Brain microvascular endothelial cell (primary cell): ENCODE measurements around the gene DNAH6.
"Not testable (repeated sequence)": the region's sequence is repeated elsewhere in the genome, so short reads cannot be mapped to it uniquely, and the experiment has no call there.

ENCODE experiments used
- DNase-seq: peaks from one replicate; pipeline ENCODE4 v3.0.0-alpha.2; 2020
- H3K27ac ChIP-seq: fragments of 250-450 bp; sonication (Bioruptor Pico); 2 replicates; pipeline ENCODE4 v1.5.1; 2020; ENCODE audit warnings: mild to moderate bottlenecking, moderate library complexity
- H3K27me3 ChIP-seq: fragments of 250-450 bp; sonication (Bioruptor Pico); replicated peaks from 2 replicates; pipeline ENCODE4 v1.5.1; 2020; ENCODE audit warnings: mild to moderate bottlenecking
- H3K36me3 ChIP-seq: fragments of 250-450 bp; sonication (Bioruptor Pico); replicated peaks from 2 replicates; pipeline ENCODE4 v1.5.1; 2020; ENCODE audit warnings: mild to moderate bottlenecking
- H3K4me3 ChIP-seq: 2 replicates; pipeline ENCODE4 v1.5.1; 2011; ENCODE audit warnings: low read depth, mild to moderate bottlenecking, control low read depth, low read length, moderate library complexity
- in situ Hi-C: cut with HindIII; loops from 2 replicates; pipeline ENCODE4 v1.10.0; 2017; ENCODE audit warnings: low sequenced_read_pairs, low pct_ligation_motif_present
- TF ChIP-seq, protein P1 (sequence below): IDR thresholded peaks from 2 replicates; pipeline ENCODE4 v1.5.1; 2011; ENCODE audit warnings: low read depth, mild to moderate bottlenecking, moderate library complexity, low read length, control low read depth, inconsistent platforms; ENCODE audit errors: missing control alignments

DNAH6 gene

GRCh38 chr2:84537251-84537650, 21.0 kb downstream of the DNAH6 start:
- Histone ChIP-seq H3K4me3 (no peak overlapping the region), H3K36me3 (no peaks in the 10 kb centered on the region), H3K27me3 (no peaks in the 10 kb centered on the region), H3K27ac (no peak overlapping the region)
- in situ Hi-C loops: no loop called here
- TF ChIP-seq, protein P1, sequence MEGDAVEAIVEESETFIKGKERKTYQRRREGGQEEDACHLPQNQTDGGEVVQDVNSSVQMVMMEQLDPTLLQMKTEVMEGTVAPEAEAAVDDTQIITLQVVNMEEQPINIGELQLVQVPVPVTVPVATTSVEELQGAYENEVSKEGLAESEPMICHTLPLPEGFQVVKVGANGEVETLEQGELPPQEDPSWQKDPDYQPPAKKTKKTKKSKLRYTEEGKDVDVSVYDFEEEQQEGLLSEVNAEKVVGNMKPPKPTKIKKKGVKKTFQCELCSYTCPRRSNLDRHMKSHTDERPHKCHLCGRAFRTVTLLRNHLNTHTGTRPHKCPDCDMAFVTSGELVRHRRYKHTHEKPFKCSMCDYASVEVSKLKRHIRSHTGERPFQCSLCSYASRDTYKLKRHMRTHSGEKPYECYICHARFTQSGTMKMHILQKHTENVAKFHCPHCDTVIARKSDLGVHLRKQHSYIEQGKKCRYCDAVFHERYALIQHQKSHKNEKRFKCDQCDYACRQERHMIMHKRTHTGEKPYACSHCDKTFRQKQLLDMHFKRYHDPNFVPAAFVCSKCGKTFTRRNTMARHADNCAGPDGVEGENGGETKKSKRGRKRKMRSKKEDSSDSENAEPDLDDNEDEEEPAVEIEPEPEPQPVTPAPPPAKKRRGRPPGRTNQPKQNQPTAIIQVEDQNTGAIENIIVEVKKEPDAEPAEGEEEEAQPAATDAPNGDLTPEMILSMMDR: no peak
- DNase-seq: no peak

DNA sequence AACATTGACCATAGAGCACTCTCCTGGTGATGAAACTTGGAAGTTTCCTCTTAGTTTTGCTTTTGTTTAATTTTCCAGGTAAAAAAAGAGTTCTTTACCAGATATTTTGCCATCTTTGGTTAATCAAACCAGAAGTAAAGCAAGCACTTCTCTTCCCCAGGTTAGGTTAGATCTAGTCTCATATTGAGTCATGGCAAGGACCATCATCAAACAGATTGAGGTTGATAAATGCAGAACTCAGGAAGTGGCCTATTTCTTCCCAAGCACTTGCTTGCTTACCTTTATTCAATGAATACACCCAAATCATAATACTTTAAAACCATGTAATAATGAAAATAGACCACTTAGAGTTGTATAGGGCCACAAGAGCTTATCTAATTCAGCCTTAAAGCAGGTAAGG, 23.4 kb downstream of the DNAH6 start:
- Histone ChIP-seq H3K4me3 (no peak overlapping the region), H3K27me3 (no peaks in the 10 kb centered on the region), H3K27ac (no peak overlapping the region), H3K36me3 (no peaks in the 10 kb centered on the region)
- in situ Hi-C loops: no loop called here
- DNase-seq: no peak
- TF ChIP-seq, protein P1: no peak

- TF ChIP-seq, protein P1: no peak
- Histone ChIP-seq H3K36me3 (no peaks in the 10 kb centered on the region), H3K27ac (no peak overlapping the region), H3K4me3 (no peak overlapping the region), H3K27me3 (no peaks in the 10 kb centered on the region)
- in situ Hi-C loops: no loop called here
- DNase-seq: no peak
Observed at GRCh38 chr2:84545005-84545404, 28.7 kb downstream of the DNAH6 start.

DNA sequence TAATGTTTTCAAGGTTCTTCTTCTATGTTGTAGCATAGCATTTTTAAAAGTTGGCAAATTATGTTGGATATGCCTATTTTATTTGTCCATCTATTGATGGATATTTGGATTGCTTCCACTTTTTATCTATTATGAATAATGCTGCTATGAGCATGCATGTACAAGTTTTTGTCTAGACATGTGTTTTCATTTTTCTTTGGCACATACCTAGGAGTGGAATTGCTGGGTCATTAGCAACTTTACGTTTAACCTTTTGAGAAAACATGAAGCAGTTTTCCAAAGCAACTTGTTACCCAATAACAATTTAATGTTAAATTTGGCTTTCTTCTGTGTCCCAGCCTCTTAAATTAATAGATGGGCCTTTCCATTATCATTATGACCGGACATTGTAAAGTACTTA, 30.3 kb downstream of the DNAH6 start:
- DNase-seq: no peak
- no peak overlapping the region for H3K4me3 ChIP-seq
- H3K36me3 ChIP-seq: no peaks in the 10 kb centered on the region
- in situ Hi-C loops: no loop called here
- no peak overlapping the region for H3K27ac ChIP-seq
- TF ChIP-seq, protein P1: no peak
- H3K27me3 ChIP-seq: no peaks in the 10 kb centered on the region

DNA sequence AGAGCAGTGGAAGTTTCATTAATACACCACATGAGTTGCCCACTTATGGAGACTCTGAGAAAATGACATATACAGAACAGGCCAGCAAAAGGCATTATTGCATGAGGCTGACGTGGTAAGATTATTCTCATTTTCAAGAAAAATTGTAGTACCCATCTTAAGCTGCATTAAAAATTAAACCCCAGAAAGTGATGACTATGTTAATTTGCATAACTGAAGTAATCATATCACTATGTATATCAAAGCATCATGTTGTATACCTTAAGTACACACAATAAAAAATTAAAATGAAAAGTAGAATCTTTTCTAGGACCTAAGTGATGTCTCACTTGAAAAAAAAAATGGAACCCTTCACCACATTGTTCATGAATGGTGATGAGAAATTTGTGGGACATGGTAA, 32.0 kb downstream of the DNAH6 start:
- H3K27ac ChIP-seq: no peak overlapping the region
- no peak for DNase-seq
- TF ChIP-seq, protein P1: no peak
- H3K27me3 ChIP-seq: no peaks in the 10 kb centered on the region
- in situ Hi-C loops: no loop called here
- no peaks in the 10 kb centered on the region for H3K36me3 ChIP-seq
- no peak overlapping the region for H3K4me3 ChIP-seq

DNA sequence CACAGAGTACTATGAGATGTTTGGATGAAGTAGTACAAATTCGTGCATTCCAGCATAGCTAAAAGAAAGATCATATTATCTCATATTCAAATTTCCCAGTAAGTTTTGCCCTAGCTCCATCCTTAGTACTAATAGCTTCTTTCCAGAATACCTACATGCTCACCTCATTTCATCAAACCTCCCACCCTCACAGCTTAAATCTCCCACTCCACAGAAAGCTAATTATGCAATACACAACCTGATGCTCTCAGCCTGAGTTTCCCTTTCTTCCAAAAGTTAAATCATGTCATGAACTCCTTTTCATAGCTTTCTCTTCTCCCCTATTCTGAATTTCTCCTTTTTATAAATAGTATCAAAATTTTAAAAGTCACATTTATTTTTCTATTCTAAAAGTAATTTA, 34.6 kb downstream of the DNAH6 start:
- DNase-seq: no peak
- H3K27me3 ChIP-seq: no peaks in the 10 kb centered on the region
- H3K36me3 ChIP-seq: no peaks in the 10 kb centered on the region
- no peak overlapping the region for H3K4me3 ChIP-seq
- TF ChIP-seq, protein P1: no peak
- no peak overlapping the region for H3K27ac ChIP-seq
- in situ Hi-C loops: no loop called here

DNA sequence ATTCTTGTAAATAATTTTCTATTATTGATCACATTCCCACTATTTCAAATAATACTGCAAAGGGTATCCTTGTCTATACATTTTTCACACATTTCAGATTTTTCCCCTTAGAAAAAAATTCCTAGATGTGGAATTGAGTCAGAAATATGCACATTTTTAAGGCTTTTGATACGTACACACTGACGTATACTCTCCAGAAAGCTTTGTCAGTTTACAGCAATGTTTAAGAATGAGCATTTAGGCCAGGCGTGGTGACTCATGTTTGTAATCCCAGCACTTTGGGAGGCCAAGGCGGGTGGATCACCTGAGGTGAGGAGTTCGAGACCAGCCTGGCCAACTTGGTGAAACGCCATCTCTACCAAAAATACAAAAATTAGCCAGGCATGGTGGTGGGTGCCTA, 35.2 kb downstream of the DNAH6 start:
- DNase-seq, H3K4me3 ChIP-seq, H3K36me3 ChIP-seq, H3K27me3 ChIP-seq, H3K27ac ChIP-seq, in situ Hi-C loops: not testable (repeated sequence)
